ENCODE measurements around the gene NHLH1.

Gene NHLH1

DNA sequence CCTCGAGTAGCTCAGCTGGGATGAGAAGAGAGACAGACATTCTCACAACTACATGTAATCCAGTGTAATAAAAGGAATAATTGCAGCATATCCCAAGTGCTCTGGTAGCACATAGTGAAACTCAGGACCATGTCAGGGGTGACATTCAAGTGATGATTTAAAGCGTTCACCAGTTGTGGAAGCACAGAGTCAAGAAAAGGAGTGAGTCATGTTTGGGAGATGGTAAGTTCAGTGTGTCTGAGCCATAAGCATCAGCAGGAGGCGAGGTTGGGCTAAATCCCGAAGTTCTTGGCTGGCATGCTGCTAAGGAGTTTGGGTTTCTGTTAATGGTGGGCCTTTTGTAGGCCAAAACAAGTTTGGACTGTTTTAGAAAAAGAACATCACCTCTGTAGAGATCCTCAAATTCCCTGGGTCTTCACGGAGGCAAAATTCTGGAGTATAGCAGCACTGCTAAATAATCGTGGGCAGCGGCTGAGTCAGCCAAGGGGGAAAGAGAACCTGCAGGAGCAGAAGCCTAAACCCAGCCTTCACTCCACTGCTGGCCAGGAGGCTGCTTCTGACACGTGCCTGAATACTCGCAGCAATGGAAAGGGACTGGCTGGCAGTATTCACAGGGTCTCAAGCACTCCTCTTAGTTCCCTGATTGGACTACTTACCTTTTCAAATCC lies 7.2 kb upstream of the NHLH1 start:
- no peak for DNase-seq (ENCODE audit: low spot score)

DNA sequence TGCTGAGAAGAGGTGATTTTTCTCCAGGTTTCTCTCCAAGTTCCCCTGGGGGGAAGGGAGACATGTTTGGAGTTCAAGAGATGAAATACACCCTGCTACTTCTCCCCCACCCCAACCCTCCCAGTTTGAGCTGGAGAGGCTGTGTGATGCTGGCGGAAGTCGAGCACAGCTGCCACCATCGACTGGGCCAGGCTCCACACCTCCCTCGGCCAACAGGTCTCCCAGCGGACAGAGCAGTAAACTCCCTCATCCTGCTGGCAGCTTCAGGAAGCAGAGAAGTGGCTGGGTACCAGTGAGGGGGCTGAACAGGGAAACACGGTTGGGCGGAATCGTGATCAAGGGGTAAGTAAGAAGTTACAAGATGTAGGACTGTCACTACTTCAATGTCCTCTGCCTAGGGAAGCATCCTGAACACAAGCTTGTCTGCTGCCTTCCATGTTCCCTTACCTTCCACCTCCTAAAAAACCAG lies 6.6 kb upstream of the NHLH1 start:
- DNase-seq (ENCODE audit: low spot score): no peak

DNA sequence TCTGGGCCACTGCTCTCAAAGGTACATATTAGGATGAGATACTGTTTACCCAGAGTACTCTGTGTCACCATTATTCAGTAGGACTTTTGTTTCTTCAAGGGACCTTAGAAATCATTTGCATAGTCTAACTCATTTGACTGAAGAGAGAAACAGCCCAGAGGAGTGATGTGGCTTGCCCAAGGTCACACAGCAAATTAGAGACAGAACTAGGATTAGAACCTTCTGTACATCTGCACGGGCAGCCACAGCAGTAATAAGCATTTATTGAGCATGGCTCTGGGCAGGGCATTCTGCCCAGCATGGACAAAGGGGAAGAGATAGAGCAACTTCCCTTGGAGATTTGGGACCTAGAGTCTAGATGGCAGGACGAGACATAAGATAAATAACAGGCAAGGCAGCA lies 5.7 kb upstream of the NHLH1 start:
- DNase-seq (ENCODE audit: low spot score): no peak

DNA sequence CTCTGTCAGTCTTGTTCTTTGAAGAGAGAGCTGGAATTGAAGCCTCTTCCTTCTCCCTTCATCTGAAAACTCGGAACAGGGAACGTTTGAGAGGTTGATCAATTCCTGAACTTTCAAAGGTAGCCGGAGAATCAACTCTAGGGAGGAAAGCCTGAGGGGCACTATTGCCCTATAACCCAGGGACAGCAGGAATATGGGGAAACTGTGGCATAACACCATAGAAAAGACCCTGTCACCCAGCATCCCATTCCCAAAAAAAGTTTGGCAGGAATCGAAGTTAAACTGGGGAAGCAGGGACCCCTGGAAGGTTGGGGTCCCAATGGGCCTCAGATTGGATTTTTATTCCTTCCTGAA lies 5.1 kb upstream of the NHLH1 start:
- DNase-seq (ENCODE audit: low spot score): no peak

DNA sequence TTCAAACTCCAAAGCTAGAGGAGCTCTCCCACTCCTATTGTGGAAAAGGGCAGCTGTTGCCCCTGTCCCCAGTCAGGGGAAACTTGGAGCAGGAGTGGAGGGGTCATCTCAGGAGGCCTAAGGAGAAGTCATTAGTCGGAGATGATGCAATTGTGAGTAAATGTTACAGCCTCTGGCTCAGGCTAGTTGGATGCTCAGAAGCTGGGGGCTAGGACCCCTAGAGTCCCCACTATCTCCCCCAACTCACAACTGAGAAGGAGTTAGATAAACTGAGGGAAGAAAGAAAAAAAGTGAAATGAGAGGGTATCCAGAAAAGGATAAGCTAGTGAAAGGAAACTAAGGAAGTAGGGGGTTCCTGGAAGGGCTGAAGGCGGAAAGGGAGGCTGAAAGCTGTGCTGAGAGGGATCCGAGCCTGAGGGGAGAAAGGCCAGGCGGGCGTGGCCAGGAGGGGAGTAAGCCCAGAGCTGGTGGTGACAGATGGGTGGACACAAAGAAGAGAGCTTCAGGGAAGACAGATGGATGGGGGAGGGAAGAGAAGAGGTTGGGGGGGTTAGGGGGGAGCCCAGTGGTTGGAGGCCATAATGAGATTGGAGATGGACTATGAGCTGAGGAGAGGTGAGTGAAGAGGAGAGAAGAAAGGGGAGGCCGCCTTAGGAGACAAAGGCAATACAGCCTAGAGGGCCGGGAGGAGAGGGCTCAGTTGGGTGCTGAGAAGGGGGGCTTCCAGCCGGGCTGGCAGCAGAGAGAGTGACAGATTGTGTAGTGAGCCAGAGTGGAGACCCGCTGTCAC lies 4.5 kb upstream of the NHLH1 start:
- DNase-seq (ENCODE audit: low spot score): peak; percentile 24

DNA sequence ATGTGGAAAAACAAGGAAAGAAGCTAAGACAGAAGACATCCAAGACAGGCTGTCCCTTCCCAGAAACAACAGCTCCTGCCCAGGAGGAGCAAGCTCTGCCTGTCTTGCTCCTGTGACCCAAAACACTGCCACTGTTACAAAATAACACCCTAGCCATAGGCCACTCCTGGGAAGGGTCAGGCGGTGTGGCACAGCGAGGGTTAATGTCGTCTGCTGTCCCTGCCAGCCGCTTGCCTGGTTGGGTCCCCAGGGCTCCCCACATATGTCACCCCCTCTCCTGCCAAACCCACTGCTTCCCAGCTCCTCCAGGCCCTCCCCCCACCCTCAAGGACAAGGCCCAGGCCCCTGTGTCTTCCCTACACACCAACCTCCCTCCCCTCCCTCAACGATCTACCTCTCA lies 3.9 kb upstream of the NHLH1 start:
- DNase-seq (ENCODE audit: low spot score): peak; percentile 60

DNA sequence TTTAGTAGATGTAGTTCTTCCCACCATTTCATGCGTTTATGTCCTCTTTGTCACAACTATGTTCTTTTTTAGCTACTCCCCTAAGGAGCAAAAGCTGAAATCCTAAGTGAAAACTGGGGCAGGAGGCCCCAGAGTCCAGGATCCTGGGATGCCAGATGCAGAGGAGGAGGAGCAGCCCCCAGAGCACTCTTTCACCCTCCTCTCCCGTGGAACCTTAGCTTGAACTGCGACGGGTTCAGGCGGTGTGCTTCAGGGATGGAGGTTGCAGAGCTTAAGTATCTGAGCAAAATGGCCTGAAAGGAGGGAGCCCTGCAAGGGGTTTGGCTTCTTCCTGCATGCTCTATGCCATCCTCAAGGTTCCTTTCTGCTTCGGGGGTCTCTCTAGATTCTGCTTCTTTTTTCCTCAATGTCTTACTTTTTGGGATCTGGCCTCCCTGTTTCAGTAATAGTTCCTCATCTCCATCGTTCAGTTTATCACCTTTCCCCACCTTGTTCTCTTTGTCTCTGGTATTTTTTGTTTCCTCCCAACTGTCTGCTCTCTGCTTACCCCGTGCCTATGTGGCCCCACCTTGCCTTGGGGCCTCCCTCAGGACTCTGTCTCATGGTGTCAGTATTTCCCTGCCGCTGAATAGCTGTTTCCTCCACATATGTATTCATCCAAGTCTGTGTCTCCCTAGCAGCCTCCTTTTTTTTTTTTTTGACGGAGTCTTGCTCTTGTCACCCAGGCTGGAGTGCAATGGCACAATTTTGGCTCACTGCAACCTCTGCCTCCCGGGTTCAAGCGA lies 2.7 kb upstream of the NHLH1 start:
- DNase-seq (ENCODE audit: low spot score): no peak

DNA sequence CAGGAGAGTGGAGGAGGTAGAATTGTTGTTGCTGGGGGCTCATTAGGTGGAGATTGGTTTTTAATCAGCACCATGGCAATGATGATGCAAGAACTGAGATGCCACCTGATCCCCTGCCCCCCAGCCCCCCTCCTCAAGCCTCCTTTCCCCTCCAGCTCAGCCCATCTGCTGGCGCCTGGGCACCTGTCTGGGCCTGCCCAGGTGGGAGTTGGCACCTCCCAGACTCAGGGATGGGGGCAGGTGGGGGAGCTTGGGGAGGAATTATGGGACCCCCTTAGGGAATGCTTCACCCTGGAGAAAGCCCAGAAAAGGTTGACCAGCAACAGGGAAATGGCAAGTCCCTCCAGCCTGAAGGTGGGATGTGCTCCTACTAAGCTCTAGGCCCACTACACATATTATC lies 1.5 kb upstream of the NHLH1 start:
- DNase-seq (ENCODE audit: low spot score): no peak

DNA sequence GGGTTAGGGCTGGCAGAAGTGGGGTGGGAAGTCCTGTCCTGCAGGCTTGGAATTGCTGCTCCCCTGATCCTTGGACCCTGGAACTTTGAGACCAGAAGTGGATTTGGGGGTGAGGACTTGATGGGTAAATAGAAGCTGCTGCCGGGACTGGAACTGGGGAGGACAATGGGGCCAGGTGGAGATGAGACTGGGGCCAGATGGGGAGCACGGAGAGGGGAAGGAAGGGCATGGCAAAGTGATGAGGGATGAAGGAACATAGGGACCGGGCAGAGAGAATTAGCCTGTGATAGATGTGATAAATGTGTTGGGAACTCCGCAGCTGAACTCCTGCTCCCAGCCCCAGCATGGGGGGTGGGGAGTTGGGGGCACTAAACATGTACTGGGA lies 637 bp downstream of the NHLH1 start:
- no peak for DNase-seq (ENCODE audit: low spot score)

DNA sequence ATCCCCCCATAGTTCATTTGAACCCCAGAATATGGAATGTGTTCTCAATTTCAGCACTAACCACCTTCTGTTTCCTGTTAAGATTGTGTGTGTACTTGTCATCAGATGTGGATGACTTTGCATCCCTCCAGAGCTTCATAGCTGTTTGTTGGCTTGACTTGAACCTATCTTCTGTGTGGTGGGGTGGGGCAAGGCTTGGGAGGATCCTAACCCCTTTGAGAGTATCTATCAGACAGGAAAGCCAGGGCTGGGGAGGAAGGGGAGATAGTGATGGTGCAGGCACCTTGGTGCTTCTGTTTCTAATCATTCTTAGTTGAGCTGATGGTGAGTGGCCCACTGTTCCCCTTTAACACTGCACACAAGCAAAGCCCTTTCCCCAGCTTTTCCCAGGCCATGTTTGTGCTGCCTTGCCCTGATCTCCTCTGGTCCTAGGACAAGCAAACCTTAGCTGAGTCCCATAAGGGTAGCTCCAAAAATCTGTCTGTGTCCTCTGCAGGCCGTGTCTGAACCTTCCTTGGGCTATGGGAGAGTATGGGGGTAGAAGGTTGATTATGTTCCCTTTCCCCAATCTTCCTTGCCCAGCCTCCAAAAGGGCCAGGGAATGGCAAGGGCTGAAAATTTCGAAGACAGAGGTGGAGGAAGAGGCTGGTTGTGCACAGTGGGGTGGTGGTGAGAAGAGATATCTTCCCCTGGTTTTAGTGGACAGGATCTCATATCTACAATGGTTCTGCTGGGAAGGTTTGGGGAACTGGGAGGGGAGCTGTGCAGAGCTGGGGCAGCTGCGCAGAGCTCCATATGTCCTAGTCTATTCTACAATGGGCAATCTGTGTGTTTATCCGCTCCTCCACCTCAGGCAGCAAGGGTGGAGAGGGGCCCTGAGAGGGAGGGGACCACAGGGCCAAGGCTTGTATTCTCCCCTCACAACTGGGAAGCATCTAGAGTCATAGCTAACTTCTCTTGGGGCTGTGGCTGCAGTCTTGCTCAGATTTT lies 1.4 kb downstream of the NHLH1 start:
- no peak for DNase-seq (ENCODE audit: low spot score)

DNA sequence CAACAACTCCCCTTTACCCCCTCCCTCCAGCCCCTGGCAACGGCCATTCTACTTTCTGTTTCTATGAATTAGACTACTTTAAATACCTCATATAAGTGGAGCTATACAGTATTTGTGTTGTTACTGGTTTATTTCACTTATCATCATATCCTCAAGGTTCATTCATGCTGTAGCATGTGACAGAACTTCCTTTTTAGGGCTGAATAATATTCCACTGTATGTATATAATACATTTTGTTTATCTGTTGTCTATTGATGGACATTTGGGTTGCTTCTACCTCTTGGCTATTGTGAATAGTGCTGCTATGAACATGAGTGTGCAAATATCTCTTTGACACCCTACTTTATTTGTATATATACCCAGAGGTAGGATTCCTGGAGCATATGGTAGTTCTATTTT lies 2.2 kb downstream of the NHLH1 start:
- no peak for DNase-seq (ENCODE audit: low spot score)

DNA sequence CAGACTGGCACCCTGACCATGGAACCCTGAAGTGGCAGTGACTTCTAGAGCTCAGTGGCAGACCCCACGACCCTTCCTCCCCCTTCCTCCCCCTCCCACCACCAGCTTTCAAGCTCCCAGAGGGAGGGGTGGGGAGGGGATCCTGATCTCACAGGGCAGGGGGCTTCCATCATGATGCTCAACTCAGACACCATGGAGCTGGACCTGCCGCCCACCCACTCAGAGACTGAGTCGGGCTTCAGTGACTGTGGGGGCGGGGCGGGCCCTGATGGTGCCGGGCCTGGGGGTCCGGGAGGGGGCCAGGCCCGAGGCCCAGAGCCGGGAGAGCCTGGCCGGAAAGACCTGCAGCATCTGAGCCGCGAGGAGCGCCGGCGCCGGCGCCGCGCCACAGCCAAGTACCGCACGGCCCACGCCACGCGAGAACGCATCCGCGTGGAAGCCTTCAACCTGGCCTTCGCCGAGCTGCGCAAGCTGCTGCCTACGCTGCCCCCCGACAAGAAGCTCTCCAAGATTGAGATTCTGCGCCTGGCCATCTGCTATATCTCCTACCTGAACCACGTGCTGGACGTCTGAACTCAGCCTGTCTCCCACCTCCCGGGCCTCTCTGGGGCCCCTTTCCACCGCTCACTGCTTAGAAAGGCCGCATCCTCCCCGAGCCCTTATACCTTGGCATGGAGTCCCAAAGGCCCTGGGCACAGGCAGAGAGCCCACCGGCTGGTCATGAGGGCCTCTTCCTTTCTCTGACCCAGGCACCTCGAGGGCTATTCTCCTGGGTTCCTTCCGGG lies 3.9 kb downstream of the NHLH1 start:
- DNase-seq (ENCODE audit: low spot score): no peak

DNA sequence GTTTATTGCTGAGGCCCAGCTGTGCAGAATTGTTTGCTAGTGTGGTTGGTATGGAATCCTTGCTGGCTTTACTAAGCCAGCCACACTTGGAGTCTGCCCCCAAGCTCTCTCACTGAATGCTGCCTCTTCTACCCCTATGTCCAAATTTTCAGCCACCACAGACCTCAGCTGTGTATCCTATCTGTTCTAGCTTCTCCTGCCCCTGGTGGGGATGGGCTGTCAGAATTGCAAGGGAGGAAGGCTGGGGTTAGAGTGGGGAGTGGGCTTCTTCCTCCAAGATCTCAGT lies 4.4 kb downstream of the NHLH1 start:
- no peak for DNase-seq (ENCODE audit: low spot score)

DNA sequence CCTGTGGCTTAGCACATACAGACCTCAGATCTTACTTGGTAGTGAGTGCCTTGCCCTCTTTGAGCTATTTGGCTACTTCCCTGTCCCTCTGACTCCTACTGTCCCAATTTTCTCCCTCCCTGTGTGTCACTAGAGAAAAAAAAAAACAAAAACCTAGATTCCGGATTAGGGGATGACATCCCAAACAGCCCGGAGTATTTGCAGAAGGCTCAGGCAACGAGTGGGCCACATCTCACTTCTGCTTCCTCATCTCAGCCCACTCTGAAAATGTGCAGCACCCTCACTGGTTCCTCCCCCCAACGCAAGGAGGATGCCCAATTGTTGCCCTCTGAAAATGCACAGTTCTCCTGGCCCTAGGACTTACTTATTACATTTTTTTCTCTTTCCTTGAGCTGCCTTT lies 4.9 kb downstream of the NHLH1 start:
- DNase-seq (ENCODE audit: low spot score): no peak

DNA sequence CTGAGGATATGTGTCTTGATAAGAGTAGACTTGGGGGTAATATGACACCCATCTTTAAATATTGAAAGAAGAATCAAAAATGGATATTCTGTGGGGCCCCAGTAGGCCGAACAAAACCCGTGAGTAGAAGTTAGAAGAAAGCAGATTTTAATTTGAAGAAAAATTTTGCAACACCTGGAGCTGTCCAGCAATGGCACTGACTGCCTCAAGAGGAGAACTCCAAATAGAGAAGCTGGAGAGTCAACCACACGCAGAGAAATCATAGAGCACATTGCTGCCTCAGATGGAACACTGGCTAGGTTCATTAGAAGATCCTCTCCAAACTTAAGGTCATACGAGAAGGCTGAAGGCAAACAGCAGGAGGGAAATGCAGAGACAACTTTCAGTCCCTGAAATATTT lies 6.8 kb downstream of the NHLH1 start:
- DNase-seq (ENCODE audit: low spot score): no peak

DNA sequence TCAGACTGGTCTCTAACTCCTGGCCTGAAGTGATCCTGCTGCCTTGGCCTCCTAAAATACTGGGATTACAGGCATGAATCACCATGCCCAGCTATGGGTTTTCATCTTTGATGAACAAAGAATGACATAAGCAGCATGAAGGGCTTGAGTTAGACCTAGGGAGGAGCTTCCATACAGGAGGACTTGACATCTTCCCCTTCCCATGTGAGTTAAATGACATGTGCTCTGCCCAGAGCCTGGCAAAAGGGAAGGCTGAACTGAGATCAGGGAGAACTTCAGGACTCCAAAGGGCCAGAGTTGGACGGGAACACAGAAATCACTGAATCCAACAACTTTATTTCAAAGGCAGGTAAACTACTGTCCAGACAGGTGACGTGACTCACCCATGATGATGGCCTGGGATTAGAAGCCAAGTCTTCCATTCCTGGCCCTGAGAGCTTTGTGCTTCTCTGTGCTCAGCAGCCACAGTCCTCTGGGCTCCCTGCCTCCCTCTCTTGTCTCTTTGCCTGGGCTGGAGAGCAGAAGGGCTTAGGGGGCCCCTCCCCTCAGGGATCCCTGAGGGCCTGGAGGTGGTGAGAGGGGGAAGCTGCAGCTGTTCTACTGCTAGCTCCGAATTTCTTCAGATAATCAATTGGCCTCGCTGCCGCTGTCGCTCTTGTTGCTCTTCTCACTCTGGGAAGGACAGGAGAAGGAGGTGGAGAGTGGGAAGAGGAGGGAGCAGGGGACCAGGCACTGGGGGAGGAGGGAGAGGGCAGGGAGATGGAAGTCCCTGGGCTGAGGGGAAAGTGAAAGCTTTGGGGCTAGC lies 7.6 kb downstream of the NHLH1 start:
- DNase-seq (ENCODE audit: low spot score): no peak

DNA sequence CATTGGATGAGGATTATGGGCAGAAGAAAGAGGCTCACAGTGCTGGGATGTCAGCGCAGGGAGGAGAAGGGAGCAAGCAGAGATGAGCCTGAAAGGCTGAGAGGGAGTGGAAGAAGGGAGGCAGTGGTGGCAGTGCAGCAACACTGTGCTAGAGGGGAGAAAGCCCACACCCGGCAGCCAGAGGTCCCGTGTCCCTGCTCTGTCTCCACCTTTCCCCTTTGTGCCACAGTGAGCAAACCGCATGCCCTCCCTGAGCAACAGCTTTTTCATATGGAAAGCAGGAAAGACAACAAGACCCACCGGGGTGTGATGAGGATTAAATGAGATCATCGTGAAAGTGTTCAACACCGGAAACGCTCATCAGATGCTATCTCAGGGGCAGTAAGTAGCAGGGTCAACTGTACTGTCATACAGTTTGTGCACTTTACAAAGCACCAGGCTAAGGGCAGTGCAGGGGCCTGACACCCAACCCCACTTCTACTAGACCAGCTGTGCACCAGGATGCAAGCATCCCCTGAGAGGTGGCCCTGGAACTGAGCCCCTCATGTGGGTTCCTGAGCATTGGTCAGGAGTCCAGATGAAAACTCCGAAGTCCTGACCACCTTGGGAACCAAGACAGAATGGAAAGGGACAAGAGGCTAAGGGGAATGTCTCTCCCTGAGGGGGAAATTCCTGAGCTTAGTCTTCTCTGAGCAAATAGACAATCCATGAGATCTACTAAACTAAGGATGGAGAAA lies 9.1 kb downstream of the NHLH1 start:
- DNase-seq (ENCODE audit: low spot score): peak; percentile 28

DNA sequence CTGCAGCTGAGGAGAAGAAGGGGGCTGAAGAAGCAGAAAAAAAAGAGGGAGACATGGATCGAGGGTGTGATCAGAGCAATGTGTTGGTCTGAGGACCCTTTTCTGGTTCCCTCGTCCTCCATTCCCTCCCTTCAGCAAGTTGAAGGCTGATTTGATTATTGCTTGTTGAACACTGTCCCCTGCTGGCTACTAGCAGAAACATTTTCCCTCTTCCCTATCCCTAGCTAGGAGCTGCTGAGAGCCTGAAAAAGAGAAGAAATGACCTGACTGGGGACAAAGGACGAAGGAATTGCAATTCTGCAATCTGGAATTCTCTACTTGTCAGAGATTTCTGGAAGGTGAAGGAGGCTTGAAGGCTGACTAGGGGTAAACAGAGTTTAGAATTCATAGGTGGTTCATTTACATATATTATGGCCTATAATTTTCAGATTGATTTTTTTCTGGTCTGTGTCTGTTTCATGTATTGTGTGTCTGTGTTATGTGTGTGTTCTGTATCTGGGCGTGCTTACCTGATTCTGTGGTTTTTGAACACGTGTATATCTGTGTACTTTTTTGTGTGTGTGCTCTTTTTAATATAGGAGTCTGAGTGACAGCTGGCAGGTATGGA lies 9.8 kb downstream of the NHLH1 start:
- peak; percentile 91 for DNase-seq (ENCODE audit: low spot score)

DNA sequence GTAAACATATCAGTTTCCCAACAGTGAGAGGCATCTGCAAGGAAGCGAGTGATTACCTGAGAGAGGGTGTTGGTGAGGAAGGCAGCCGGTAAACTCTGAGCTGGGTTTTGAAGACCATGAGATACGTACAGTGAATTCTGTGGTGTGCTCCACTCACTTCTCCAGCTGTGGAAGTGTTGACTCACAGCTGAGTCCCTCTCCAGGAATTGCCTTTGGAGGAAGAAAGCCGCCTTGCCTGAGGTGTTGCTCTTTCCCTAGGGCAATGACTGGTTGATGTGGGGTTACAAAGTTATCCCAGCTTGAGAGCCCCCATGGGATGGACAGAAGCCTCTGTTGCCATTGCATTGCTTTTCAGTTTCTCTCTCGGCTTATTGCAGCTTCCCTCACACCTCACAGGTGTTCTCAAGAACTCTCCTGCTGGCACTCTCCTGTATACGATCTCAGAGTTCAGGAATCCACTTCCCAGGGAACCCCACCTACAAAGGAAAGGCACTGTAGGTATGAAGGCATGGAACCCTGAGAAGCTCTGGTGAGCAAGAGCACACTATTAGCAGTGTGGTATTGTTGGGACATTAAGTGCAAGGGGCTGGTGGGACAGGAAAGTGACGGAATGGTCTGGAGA lies 10.8 kb downstream of the NHLH1 start:
- no peak for DNase-seq (ENCODE audit: low spot score)
